Stimulated activated CD8-positive, alpha-beta memory T cell treated with anti-CD3 and anti-CD28 coated beads, Interleukin-4, amount 100 ng/mL, for 1 hour (primary cell): ENCODE measurements around the gene CCDC14.
"Not testable (repeated sequence)": the region's sequence is repeated elsewhere in the genome, so short reads cannot be mapped to it uniquely, and the experiment has no call there.

Source experiments
- DNase-seq, 2 donors: peaks; one replicate each; pipeline ENCODE4 v3.0.0-alpha.2; 2020; ENCODE audit warnings: low read depth in 2 of 2, low spot score in 1 of 2

CCDC14 gene

DNA sequence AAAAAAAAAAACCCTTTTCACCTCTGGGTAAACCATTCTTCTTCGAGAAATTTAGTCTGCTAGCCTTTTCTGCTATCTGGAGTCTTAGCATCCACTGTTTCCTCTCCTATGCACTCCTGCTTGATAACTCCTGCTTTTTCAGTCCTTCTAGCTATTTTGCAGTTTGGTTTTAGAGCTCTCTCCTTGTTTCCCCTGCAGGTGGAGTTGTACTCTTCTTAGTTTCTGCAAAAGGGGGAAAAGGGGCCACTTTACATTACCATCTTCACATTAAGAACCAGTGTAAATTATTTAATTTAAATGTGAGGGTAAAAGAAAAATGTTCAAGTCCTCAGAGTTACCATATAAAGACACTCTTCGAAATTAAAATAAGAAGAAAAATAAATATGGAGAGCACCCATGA, 53.3 kb downstream of the CCDC14 start:
- no peak for DNase-seq

DNA sequence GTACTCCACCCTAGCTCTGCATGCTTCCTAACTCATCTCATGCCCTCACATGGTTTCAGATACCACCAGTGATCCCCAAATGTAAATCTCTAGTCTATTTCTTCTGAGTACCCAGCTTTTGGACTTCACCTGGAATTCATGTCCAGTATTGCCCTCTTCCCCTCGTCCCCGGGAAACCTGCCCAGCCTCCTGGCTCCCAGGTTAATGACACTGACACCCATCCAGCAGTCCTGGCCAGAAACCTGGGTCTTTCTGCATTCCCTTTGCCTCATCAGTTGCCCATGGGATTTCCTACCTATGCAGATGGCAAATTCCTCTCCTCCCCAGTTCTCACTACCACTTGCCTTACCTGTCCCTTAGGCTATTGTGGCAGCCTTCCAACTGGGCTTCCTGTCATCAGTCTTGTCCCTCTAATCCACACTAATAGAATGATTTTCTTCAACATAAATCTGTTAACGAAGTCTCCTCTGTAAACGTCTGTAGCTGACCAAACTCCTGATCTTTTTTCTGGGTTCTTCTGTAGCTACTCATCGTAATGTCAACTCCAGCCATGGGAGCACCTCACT, 61.6 kb downstream of the CCDC14 start:
- DNase-seq, result no peak

DNA sequence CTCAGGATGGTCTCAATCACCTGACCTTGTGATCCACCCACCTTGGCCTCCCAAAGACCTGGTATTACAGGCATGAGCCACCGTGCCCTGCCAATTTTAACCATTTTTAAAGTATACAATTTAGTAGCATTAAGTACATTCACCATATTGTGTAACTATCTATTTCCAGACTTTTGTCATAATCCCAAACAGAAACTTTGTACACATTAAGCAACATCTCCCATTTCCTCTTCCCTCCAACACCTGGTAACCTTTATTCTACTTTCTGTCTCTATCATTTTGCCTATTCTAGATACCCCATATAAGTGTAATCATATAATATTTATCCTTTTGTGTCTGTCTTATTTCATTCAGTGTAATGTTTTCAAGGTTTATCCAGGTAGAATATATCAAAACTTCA, 68.0 kb downstream of the CCDC14 start:
- no peak for DNase-seq

DNA sequence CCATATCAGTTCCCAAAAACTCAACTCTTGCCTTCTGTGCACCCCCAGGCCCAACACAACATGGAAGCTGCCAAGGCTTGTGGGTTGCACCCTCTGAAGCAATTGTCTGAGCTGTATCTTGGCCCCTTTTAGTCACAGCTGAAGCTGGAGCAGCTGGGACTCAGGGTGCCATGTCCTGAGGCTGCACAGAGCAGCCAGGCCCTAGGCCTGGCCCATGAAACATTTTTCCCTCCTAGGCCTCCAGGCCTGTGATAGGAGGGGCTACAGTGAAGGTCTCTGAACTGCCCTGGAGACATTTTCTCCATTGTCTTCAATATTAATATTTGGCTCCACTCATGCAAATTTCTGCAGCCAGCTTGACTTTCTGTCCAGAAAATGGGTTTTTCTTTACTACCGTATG, 68.8 kb downstream of the CCDC14 start:
- DNase-seq, result no peak

- DNase-seq, result not testable (repeated sequence)
Measured at GRCh38 chr3:123890991-123891390, 70.0 kb downstream of the CCDC14 start.

GRCh38 chr3:123890162-123890561, 70.9 kb downstream of the CCDC14 start:
- not testable (repeated sequence) for DNase-seq

- DNase-seq, result no peak
Measured at GRCh38 chr3:123884993-123885392, 76.0 kb downstream of the CCDC14 start.

- no peak for DNase-seq
Measured at GRCh38 chr3:123884203-123884831, 76.7 kb downstream of the CCDC14 start, which contains the start of gene MYLK. TSS of gene MYLK (minus strand) at chr3:123884332. CDS start at chr3:123793841, 90,491 bp downstream.

DNA sequence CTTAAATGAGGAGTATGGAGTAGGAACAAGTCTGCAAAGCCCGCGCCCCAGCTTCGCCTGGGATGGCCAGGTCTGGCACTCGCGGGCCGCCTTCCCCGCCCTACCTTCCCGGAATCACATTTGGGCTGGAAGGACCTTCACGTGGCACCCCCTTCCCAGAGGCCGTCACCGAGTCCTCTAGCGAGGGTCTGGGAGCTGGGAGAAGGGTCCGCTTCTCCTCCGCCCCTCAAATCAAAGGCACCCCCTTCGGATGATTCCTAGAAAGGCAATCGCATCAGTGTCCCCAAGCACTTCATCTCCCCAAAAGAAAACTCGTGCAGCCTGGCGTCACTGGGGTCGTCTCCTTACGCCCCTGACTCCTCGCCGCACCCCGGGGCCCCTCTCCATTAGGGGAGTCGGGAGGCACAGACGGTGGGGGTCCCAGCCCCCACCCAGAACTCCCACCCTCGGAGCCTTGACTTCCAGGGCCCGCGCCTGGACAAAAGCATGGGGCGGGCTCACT, 77.3 kb downstream of the CCDC14 start:
- no peak for DNase-seq

- DNase-seq, result no peak
Measured at GRCh38 chr3:123883111-123883510, 77.9 kb downstream of the CCDC14 start.

DNA sequence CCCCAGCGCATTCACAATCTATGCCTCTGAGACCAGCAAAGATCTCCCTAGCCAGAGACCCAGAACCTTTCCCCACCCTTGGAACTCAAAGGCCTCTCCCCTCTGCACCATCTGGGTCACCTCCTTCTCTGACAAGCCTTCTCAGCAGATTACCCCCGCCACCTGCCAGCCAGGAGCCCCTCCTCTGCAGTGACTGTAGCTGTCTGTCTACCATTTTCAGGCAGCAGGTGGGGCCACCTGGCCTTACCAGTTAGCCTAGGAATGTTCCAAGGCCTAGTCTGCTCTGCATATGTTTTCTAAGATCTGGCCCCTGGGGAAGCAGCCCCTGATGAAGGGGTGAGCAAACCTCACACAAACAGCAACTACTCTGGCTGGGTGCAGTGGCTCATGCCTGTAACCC, 79.3 kb downstream of the CCDC14 start:
- DNase-seq, result no peak

DNA sequence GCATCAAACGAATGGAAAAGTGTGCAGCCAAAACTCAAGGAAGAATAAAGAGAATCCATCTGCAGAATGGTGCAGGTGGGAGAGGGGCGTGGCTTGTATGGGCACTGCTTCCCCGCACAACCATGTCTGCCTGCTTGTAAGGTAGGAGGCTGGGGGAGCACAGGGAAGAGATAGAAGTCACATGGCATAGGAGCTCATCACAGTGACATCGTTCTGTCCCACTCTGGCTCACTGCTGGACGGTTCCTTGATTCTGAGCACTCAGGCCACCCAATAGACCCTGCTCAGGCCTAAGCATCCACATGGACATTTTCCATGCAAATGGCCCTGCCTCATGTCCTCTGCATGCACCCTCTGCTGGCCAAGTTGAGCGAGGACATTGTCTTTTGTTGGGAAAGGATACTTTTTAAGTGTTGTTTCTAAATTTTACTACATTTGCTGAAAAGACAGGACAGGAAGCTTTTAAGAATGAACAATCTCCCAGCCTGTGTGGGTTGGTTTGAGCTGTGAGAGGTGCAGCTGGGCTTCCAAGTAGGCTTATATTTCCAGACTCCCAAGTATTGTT, 79.9 kb downstream of the CCDC14 start:
- DNase-seq, result no peak

DNA sequence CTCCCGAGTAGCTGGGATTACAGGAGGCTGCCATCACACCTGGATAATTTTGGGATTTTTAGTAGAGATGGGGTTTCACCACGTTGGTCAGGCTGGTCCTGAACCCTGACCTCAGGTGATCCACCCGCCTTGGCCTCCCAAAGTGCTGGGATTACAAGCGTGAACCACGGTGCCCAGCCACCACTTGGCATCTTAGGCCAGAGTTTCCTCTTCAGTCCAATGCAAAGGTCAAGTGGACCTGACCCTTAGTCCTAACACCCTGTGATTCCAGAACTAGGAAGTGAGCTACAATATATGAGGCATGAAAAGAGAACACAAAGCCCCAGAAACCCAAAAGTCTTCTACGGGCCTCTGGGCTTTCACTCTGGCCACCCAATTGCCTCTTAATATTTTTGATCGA, 82.2 kb downstream of the CCDC14 start:
- DNase-seq, result no peak

- DNase-seq, result no peak
Measured at GRCh38 chr3:123877965-123878364, 83.1 kb downstream of the CCDC14 start.

- DNase-seq, result no peak
Measured at GRCh38 chr3:123877466-123877865, 83.6 kb downstream of the CCDC14 start.

DNA sequence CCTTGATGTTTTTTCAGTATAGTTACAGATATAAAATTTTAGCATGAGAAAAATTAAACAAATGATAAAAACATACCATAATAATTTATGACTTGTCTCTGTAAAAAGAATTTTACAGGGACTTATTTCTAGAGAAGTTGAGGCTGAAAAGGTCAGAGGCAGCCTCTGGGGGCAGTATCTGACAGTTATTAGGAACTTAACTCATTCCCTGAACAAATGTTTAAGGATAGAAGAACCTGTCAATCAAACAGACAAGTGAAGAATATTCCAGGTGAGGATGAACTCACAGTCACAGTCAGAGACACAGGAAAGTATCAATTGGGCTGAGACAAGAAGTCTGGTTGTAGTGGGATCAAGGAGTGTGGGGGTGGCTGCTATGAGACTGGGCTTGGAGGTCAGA, 84.2 kb downstream of the CCDC14 start:
- no peak for DNase-seq

- no peak for DNase-seq
Measured at GRCh38 chr3:123872621-123873020, 88.4 kb downstream of the CCDC14 start.

- DNase-seq, result no peak
Measured at GRCh38 chr3:123871946-123872345, 89.1 kb downstream of the CCDC14 start.

DNA sequence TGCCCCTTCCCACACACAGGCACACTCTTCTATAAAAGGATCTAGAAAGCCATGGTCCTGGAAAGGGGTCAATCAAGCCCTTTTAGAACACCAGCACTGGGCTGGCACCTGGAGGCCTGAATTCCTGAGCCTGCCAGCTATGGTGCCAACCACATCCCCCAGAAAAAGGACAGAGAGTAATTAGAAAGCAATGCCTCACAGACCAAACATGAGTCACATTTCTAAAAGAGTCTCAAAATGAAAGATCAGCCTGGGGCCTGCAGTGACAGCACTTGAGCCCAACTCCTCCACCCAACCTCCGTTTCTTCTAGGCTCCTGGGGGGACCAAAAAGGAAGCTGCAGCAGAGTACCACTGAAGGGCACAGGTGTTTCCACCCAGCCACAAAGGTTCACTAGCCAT, 91.0 kb downstream of the CCDC14 start:
- no peak for DNase-seq

DNA sequence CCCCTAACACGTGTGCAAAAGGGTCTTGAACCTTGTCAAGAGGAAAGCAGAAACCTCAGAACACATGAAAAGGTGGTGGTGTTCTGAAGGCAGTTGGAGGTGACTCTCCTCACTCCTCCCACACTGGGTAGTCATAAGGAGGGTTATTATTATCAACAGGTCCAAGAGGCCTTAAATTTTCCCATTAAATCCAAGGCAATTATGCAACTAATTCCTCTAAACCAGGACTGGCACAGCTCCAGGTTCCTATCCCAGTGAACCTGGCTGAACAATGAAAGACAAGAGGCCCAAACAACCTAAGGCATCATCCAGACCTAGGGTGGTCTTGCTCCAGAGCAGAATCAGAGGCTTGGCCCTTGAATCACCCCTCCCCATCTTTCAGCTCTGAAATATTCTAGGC, 91.9 kb downstream of the CCDC14 start:
- no peak for DNase-seq

- DNase-seq, result no peak
Measured at GRCh38 chr3:123864706-123865105, 96.3 kb downstream of the CCDC14 start.
